CD14-positive monocyte (primary cell): Measurements from ENCODE around the gene ALAS2. TPM values are rescaled to one million over a fixed set of nuclear protein-coding genes. Genes with fewer than 3 reads are reported as not detected.
"Not testable (repeated sequence)": the region's sequence is repeated elsewhere in the genome, so short reads cannot be mapped to it uniquely, and the experiment has no call there.

Source experiments
- DNase-seq, 3 donors: peaks; one replicate each; pipeline ENCODE4 v3.0.0-alpha.2; 2011 to 2022
- H2AFZ ChIP-seq: 2 replicates; pipeline ENCODE4 v1.6.0; 2012; ENCODE audit warnings: mild to moderate bottlenecking, low read depth, low read length, inconsistent platforms; ENCODE audit not compliant: insufficient read depth, poor library complexity, severe bottlenecking
- H3K27ac ChIP-seq, 2 donors: 1 replicate in 1 of 2; 2 replicates in 1 of 2; pipeline ENCODE4 v1.5.1; 2012 to 2013; ENCODE audit warnings: low read length in 2 of 2, control low read depth in 1 of 2, inconsistent platforms in 1 of 2, low read depth in 1 of 2, mild to moderate bottlenecking in 1 of 2
- H3K27me3 ChIP-seq, 2 donors: one replicate each; pipeline versions ENCODE4 v1.6.0 to v1.6.1; 2011 to 2013; ENCODE audit warnings: low read length in 2 of 2; ENCODE audit not compliant: control insufficient read depth in 2 of 2, insufficient read depth in 2 of 2
- H3K36me3 ChIP-seq, 2 donors: replicated peaks in 1 of 2; 1 replicate in 1 of 2; 2 replicates in 1 of 2; pipeline versions ENCODE4 v1.5.1 to v1.6.1; 2012 to 2013; ENCODE audit warnings: low read length in 2 of 2, control low read depth in 1 of 2, inconsistent platforms in 1 of 2, mild to moderate bottlenecking in 1 of 2; ENCODE audit not compliant: insufficient read depth in 2 of 2, control insufficient read depth in 1 of 2
- H3K4me1 ChIP-seq, 2 donors: 1 replicate in 1 of 2; 2 replicates in 1 of 2; pipeline versions ENCODE4 v1.5.1 to v1.6.1; 2012 to 2013; ENCODE audit warnings: low read length in 2 of 2, control low read depth in 1 of 2, inconsistent platforms in 1 of 2, mild to moderate bottlenecking in 1 of 2, moderate library complexity in 1 of 2; ENCODE audit not compliant: insufficient read depth in 2 of 2, control insufficient read depth in 1 of 2
- H3K4me2 ChIP-seq: replicated peaks from 2 replicates; pipeline ENCODE3; 2012; ENCODE audit warnings: low read length, moderate library complexity, mild to moderate bottlenecking; ENCODE audit not compliant: poor library complexity, severe bottlenecking; ENCODE audit errors: extremely low read depth
- H3K4me3 ChIP-seq, 3 experiments: fragments of 200-600 bp in 1 of 3; sonication (generic) in 1 of 3; replicated peaks in 1 of 3; 1 replicate in 2 of 3; 2 replicates in 1 of 3; pipeline ENCODE4 v1.5.1; 2011 to 2013; ENCODE audit warnings: low read length in 3 of 3, mild to moderate bottlenecking in 3 of 3, control low read depth in 2 of 3, low read depth in 2 of 3, inconsistent platforms in 1 of 3, moderate library complexity in 1 of 3
- H3K79me2 ChIP-seq: 2 replicates; pipeline ENCODE4 v1.6.0; 2012; ENCODE audit warnings: mild to moderate bottlenecking, control low read depth, inconsistent platforms, low read length, moderate library complexity; ENCODE audit not compliant: insufficient read depth
- H3K9ac ChIP-seq: 2 replicates; pipeline ENCODE4 v1.6.0; 2017; ENCODE audit warnings: low read length, mild to moderate bottlenecking; ENCODE audit not compliant: insufficient read depth, poor library complexity, severe bottlenecking
- H3K9me3 ChIP-seq, 2 donors: replicated peaks in 1 of 2; 1 replicate in 1 of 2; 2 replicates in 1 of 2; pipeline versions ENCODE4 v1.5.1 to v1.6.1; 2012 to 2013; ENCODE audit warnings: low read length in 2 of 2, control low read depth in 1 of 2; ENCODE audit not compliant: control insufficient read depth in 1 of 2, insufficient read depth in 1 of 2
- H4K20me1 ChIP-seq: 2 replicates; pipeline ENCODE4 v1.6.0; 2012; ENCODE audit warnings: mild to moderate bottlenecking, low read length, control low read depth, moderate library complexity; ENCODE audit not compliant: insufficient read depth
- H3K27ac Mint-ChIP-seq, 7 donors: one replicate each; pipeline ENCODE4 v1.8.0; 2020; ENCODE audit warnings: mild to moderate bottlenecking in 7 of 7, mixed read lengths in 7 of 7, moderate library complexity in 6 of 7, inconsistent platforms in 2 of 7
- H3K27me3 Mint-ChIP-seq, 3 donors: one replicate each; pipeline ENCODE4 v1.8.0; 2021 to 2022; ENCODE audit warnings: low read depth in 3 of 3, mild to moderate bottlenecking in 3 of 3, mixed read lengths in 3 of 3, moderate library complexity in 3 of 3, inconsistent platforms in 1 of 3
- H3K36me3 Mint-ChIP-seq, 2 donors: one replicate each; pipeline ENCODE4 v1.8.0; 2020; ENCODE audit warnings: mixed read lengths in 2 of 2, inconsistent platforms in 1 of 2, mild to moderate bottlenecking in 1 of 2
- H3K4me1 Mint-ChIP-seq: one replicate; pipeline ENCODE4 v1.8.0; 2020; ENCODE audit warnings: mild to moderate bottlenecking, mixed read lengths
- H3K4me3 Mint-ChIP-seq, 2 donors: one replicate each; pipeline ENCODE4 v1.8.0; 2020; ENCODE audit warnings: mild to moderate bottlenecking in 2 of 2, mixed read lengths in 2 of 2, moderate library complexity in 1 of 2
- H3K9me3 Mint-ChIP-seq, 7 donors: one replicate each; pipeline ENCODE4 v1.8.0; 2020 to 2022; ENCODE audit warnings: mixed read lengths in 7 of 7, mild to moderate bottlenecking in 6 of 7, moderate library complexity in 6 of 7, inconsistent platforms in 2 of 7
- CTCF ChIP-seq: fragments of 200-600 bp; IDR thresholded peaks from one replicate; pipeline ENCODE4 v1.8.0; 2022; ENCODE audit warnings: antibody characterized with exemption, mild to moderate bottlenecking
- WGBS: methylation state at CpG from one replicate; pipeline ENCODE4 v1.1.5; 2013; ENCODE audit warnings: missing lambda C conversion rate; ENCODE audit not compliant: insufficient coverage; 5-methylcytosine and 5-hydroxymethylcytosine counted together
- intact Hi-C, 2 donors: fragments of 100-400 bp; cut with micrococcal nuclease; formaldehyde crosslinking; loops; one replicate each; pipeline versions ENCODE4 v1.15.0 to v1.15.1; 2023
- polyA plus RNA-seq, 3 donors: library from polyadenylated mRNA; depleted of rRNA in 1 of 3; unstranded in 2 of 3; stranded (reverse) in 1 of 3; fragments of 300-500 nt in 2 of 3; fragments of >200 nt in 1 of 3; fragmentation: Illumina TruSeq in 2 of 3; gene quantifications; 1 replicate in 2 of 3; 2 replicates in 1 of 3; pipeline ENCODE4 v1.2.3, GENCODE V29; 2012 to 2021

The ALAS2 gene
- polyA plus RNA-seq, 3 donors: 1.1 TPM; not detected in 2

- DNase-seq: no peak
- peaks cover 2 to 10% (median 2%) of the 10 kb centered on the region in 3 donors for H3K27me3 Mint-ChIP-seq
- no peak overlapping the region for H3K4me3 Mint-ChIP-seq
- H3K27me3 ChIP-seq: no peaks in the 10 kb centered on the region
- H3K27ac Mint-ChIP-seq: no peak overlapping the region
- no peaks in the 10 kb centered on the region for H3K79me2 ChIP-seq
- TF ChIP-seq CTCF: no peak
- H3K9ac ChIP-seq: no peak overlapping the region
- no peak overlapping the region for H2AFZ ChIP-seq
- peaks cover 8% of the 10 kb centered on the region for H3K4me1 Mint-ChIP-seq
- H3K4me3 ChIP-seq: no peak overlapping the region
- no peak overlapping the region for H3K27ac ChIP-seq
- intact Hi-C loops: loop anchor here in 1 of 2 donors (10.0 kb wide), 1 partner anchor 177 kb away; no protein-coding TSS in a partner anchor
- WGBS: no CpG with 5 or more reads among the region's 2 CpGs
- H3K4me1 ChIP-seq: peaks cover 0 to 9% of the 10 kb centered on the region in 2 donors
- no peaks in the 10 kb centered on the region for H3K36me3 ChIP-seq
- H3K9me3 Mint-ChIP-seq: peaks cover 0 to 2% (median 0%) of the 10 kb centered on the region in 7 donors
- no peaks in the 10 kb centered on the region for H3K36me3 Mint-ChIP-seq
- no peak overlapping the region for H3K4me2 ChIP-seq
- H3K9me3 ChIP-seq: no peaks in the 10 kb centered on the region
- H4K20me1 ChIP-seq: no peaks in the 10 kb centered on the region
These were observed 39.1 kb downstream of the ALAS2 start for GRCh38 chrX:54991706-54992105.

- H3K79me2 ChIP-seq, H3K4me3 ChIP-seq, H3K27ac Mint-ChIP-seq, DNase-seq, H3K4me3 Mint-ChIP-seq, H3K9me3 ChIP-seq, H2AFZ ChIP-seq, H3K9ac ChIP-seq, H3K4me1 ChIP-seq, H3K4me2 ChIP-seq, H3K36me3 ChIP-seq, intact Hi-C loops, H3K27me3 Mint-ChIP-seq, H4K20me1 ChIP-seq, H3K4me1 Mint-ChIP-seq, H3K36me3 Mint-ChIP-seq, H3K27me3 ChIP-seq, H3K9me3 Mint-ChIP-seq, H3K27ac ChIP-seq: not testable (repeated sequence)
- no CpG with 5 or more reads among the region's 2 CpGs for WGBS
These were observed 47.5 kb downstream of the ALAS2 start for GRCh38 chrX:54983306-54983705.
